ENCODE measurements around the gene CLPTM1L. TPM values are rescaled to one million over a fixed set of nuclear protein-coding genes. Genes with fewer than 3 reads are reported as not detected.
A peak's percentile ranks its signal among the peaks of the same experiment; 100 is the strongest.

Gene CLPTM1L
- total and polyA plus RNA-seq, 2 donors (not counting 1 experiment from before 2014, with no cell fraction given): 78.4 to 99.9 TPM

- no peaks in the 10 kb centered on the region for H3K79me2 ChIP-seq (ENCODE audit: control insufficient read depth, insufficient read depth, low read length)
- peaks cover 24% of the 10 kb centered on the region for H3K4me1 Mint-ChIP-seq
- peak overlapping the region; percentile 43 for H3K9ac ChIP-seq (ENCODE audit: low read length)
- no peaks in the 10 kb centered on the region for H3K36me3 ChIP-seq (replicated peaks in 1 of 2; ENCODE audit: control extremely low read depth in 1 of 2, control insufficient read depth in 1 of 2, extremely low read depth in 1 of 2, insufficient read depth in 2 of 2, low read length in 1 of 2)
- H3K9me3 ChIP-seq (ENCODE audit: control extremely low read depth in 1 of 3, control insufficient read depth in 2 of 3, insufficient read depth in 1 of 3, low read length in 2 of 3): peaks cover 0 to 11% (median 3%) of the 10 kb centered on the region in 3 donors
- TF ChIP-seq, protein P1, sequence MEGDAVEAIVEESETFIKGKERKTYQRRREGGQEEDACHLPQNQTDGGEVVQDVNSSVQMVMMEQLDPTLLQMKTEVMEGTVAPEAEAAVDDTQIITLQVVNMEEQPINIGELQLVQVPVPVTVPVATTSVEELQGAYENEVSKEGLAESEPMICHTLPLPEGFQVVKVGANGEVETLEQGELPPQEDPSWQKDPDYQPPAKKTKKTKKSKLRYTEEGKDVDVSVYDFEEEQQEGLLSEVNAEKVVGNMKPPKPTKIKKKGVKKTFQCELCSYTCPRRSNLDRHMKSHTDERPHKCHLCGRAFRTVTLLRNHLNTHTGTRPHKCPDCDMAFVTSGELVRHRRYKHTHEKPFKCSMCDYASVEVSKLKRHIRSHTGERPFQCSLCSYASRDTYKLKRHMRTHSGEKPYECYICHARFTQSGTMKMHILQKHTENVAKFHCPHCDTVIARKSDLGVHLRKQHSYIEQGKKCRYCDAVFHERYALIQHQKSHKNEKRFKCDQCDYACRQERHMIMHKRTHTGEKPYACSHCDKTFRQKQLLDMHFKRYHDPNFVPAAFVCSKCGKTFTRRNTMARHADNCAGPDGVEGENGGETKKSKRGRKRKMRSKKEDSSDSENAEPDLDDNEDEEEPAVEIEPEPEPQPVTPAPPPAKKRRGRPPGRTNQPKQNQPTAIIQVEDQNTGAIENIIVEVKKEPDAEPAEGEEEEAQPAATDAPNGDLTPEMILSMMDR (IDR thresholded peaks at IDR 0.05): no peak
- no peak for TF ChIP-seq EZH2 (IDR thresholded peaks at IDR 0.05; ENCODE audit: borderline replicate concordance, insufficient read depth, low read depth, low read length, poor library complexity, severe bottlenecking)
- H3K27me3 Mint-ChIP-seq: no peaks in the 10 kb centered on the region
- H3K4me3 Mint-ChIP-seq: peak overlapping the region; percentile 85
- no peak for DNase-seq
- ChIA-PET POLR2A (interaction anchor here (1.2 kb wide), 1 partner anchor 125 kb away, joined by 3 read pairs; no protein-coding TSS in a partner anchor), CTCF (interaction anchor here (0.9 to 3.5 kb wide), 15 partner anchors 10 to 264 kb away, joined by 3 to 38 read pairs (median 7); partner anchors contain the start of gene CLPTM1L)
- H3K4me1 ChIP-seq (ENCODE audit: control insufficient read depth in 2 of 2, insufficient read depth in 2 of 2, low read length in 2 of 2): peaks cover 10 to 17% of the 10 kb centered on the region in 2 donors
- peak overlapping the region; percentile 72 for H3K4me2 ChIP-seq (replicated peaks; ENCODE audit: low read depth, low read length, poor library complexity, severe bottlenecking)
- peak overlapping the region; percentile 71 for H2AFZ ChIP-seq (ENCODE audit: insufficient read depth, low read depth, low read length, poor library complexity, severe bottlenecking)
- no peaks in the 10 kb centered on the region for H3K9me3 Mint-ChIP-seq (ENCODE audit: insufficient read depth)
- H3K27ac ChIP-seq (ENCODE audit: low read length in 2 of 2): no peak overlapping the region
- H3K27me3 ChIP-seq (replicated peaks in 1 of 4; ENCODE audit: control extremely low read depth in 1 of 4, control insufficient read depth in 3 of 4, insufficient read depth in 4 of 4, low read length in 3 of 4): no peaks in the 10 kb centered on the region
- intact Hi-C loops (cut with micrococcal nuclease): loop anchor here (1.0 to 10.0 kb wide), 3 partner anchors 104 to 260 kb away; no protein-coding TSS in a partner anchor
- WGBS (ENCODE audit: insufficient coverage): 96% methylated on average over 12 of the region's 12 CpGs
- ATAC-seq (ENCODE audit: low read depth): no peak
- H3K4me3 ChIP-seq (ENCODE audit: control extremely low read depth in 1 of 5, extremely low read depth in 1 of 5, insufficient read depth in 1 of 5, low read depth in 2 of 5, low read length in 4 of 5): peak overlapping the region in 2 of 5 experiments; percentile 33 to 45
- H3K27ac Mint-ChIP-seq: no peak overlapping the region
- H4K20me1 ChIP-seq (ENCODE audit: control insufficient read depth, insufficient read depth, low read length, poor library complexity, severe bottlenecking): no peaks in the 10 kb centered on the region
Measured at GRCh38 chr5:1380910-1381309, 36.0 kb upstream of the CLPTM1L start.
